Esophagus (tissue), 2 donors: ENCODE results near the gene STAT5A. TPM values are rescaled to one million over a fixed set of nuclear protein-coding genes. Genes with fewer than 3 reads are reported as not detected.

ENCODE experiments used
- H3K27ac ChIP-seq, 2 donors: one replicate each; pipeline ENCODE4 v1.5.1; 2013; ENCODE audit warnings: low read depth in 2 of 2, mild to moderate bottlenecking in 2 of 2, inconsistent platforms in 1 of 2, low read length in 1 of 2, moderate library complexity in 1 of 2
- H3K27me3 ChIP-seq, 2 donors: one replicate each; pipeline ENCODE4 v1.6.1; 2013; ENCODE audit warnings: low read length in 2 of 2, control low read depth in 1 of 2, mild to moderate bottlenecking in 1 of 2; ENCODE audit not compliant: insufficient read depth in 2 of 2, control insufficient read depth in 1 of 2
- H3K36me3 ChIP-seq, 2 donors: one replicate each; pipeline ENCODE4 v1.6.1; 2013; ENCODE audit warnings: low read length in 1 of 2; ENCODE audit not compliant: control insufficient read depth in 2 of 2, insufficient read depth in 2 of 2
- H3K4me1 ChIP-seq, 2 donors: one replicate each; pipeline ENCODE4 v1.6.1; 2013; ENCODE audit warnings: low read length in 1 of 2; ENCODE audit not compliant: control insufficient read depth in 2 of 2, insufficient read depth in 2 of 2
- H3K4me3 ChIP-seq, 2 donors: one replicate each; pipeline ENCODE4 v1.5.1; 2013; ENCODE audit warnings: low read length in 2 of 2, mild to moderate bottlenecking in 2 of 2, low read depth in 1 of 2, moderate library complexity in 1 of 2
- H3K9me3 ChIP-seq, 2 donors: one replicate each; pipeline ENCODE4 v1.6.1; 2013; ENCODE audit warnings: mild to moderate bottlenecking in 2 of 2, low read depth in 1 of 2, low read length in 1 of 2, moderate library complexity in 1 of 2; ENCODE audit not compliant: control insufficient read depth in 2 of 2, insufficient read depth in 1 of 2
- WGBS, 2 donors: extraction: QIAGEN DNeasy Blood & Tissue Kit; methylation state at CpG; one replicate each; pipeline ENCODE4 v1.1.7; 2013; 5-methylcytosine and 5-hydroxymethylcytosine counted together
- polyA plus RNA-seq, 2 donors: library from polyadenylated mRNA; stranded (reverse); fragments of 200-250 nt; gene quantifications; one replicate each; pipeline ENCODE4 v1.2.3, GENCODE V29; 2013
- donor health status: healthy with polysubstance abuse.
- donor health status: Bipolar disorder and iron deficiency.

Gene STAT5A
- polyA plus RNA-seq, 2 donors, result 4.7 to 6.3 TPM

DNA sequence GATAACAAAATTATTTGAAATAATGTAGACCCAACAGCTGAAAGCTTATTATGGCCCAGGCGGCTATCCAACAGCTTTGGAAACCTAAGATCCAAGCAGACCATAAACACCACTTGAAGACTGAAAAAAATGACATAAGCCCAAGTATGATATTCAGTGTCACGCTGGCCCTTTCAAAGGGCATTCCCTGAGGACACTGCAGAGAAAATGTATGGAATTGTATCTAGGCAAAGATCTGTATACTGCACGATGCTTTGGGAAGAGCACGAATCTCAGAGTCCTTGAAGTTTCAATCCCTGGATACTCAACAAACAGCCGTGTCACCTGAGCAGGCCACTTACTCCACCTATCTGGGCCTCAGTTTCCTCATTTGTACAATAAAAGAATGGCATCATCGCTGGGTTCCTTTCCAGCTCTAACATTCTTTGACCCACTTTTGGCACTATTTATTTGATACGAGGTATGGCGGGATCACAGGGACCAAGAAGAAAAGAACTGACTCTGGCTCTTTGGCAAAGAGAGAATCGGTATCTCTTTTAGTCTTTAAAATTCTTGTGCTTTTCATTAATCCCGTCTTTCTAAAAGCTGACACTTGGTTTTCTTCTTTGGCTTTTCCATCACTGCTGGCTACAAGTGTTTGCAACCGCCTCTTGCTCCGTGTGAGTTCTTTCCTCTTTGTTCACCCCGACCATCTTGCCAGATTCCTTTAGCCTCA lies 13.3 kb upstream of the STAT5A start:
- WGBS, 2 donors, result 20 to 26% methylated on average over 13 of the region's 13 CpGs
- H3K27me3 ChIP-seq, result no peaks in the 10 kb centered on the region
- H3K36me3 ChIP-seq, result no peaks in the 10 kb centered on the region
- no peaks in the 10 kb centered on the region for H3K4me1 ChIP-seq
- peak overlapping the region; percentile 74 to 90 for H3K4me3 ChIP-seq
- H3K9me3 ChIP-seq, result no peaks in the 10 kb centered on the region
- H3K27ac ChIP-seq, result peak overlapping the region; percentile 30 to 66

GRCh38 chr17:42275527-42276358 lies 12.6 kb upstream of the STAT5A start:
- Histone ChIP-seq H3K9me3 (no peaks in the 10 kb centered on the region), H3K4me3 (peak overlapping the region; percentile 74 to 90), H3K27ac (peak overlapping the region; percentile 66 to 89), H3K27me3 (no peaks in the 10 kb centered on the region), H3K4me1 (no peaks in the 10 kb centered on the region), H3K36me3 (no peaks in the 10 kb centered on the region)
- 1% methylated on average over 46 to 82 of the region's 82 CpGs for WGBS, 2 donors

GRCh38 chr17:42276359-42276608 lies 12.0 kb upstream of the STAT5A start, which contains the start of gene STAT5B:
STAT5B (minus strand) TSS chr17:42276391; CDS start chr17:42232127, 44,264 bp downstream.
- H3K9me3 ChIP-seq, result no peaks in the 10 kb centered on the region

GRCh38 chr17:42276609-42277341 lies 11.5 kb upstream of the STAT5A start:
- 1 to 3% methylated on average over 37 to 44 of the region's 44 CpGs for WGBS, 2 donors
- H3K27ac ChIP-seq, result peak overlapping the region; percentile 66 to 89
- H3K4me1 ChIP-seq, result no peaks in the 10 kb centered on the region
- H3K36me3 ChIP-seq, result no peaks in the 10 kb centered on the region
- no peaks in the 10 kb centered on the region for H3K27me3 ChIP-seq
- no peaks in the 10 kb centered on the region for H3K9me3 ChIP-seq
- peak overlapping the region; percentile 74 to 90 for H3K4me3 ChIP-seq

More at GRCh38 chr17:42276359-42276608, 12.0 kb upstream of the STAT5A start, which contains the start of gene STAT5B:
- H3K36me3 ChIP-seq, result no peaks in the 10 kb centered on the region
- WGBS, 2 donors, result 0 to 3% methylated on average over 14 to 47 of the region's 47 CpGs
- H3K27me3 ChIP-seq, result no peaks in the 10 kb centered on the region
- no peaks in the 10 kb centered on the region for H3K4me1 ChIP-seq
- H3K4me3 ChIP-seq, result peak within 1 kb of the TSS; percentile 74 to 90
- H3K27ac ChIP-seq, result peak within 1 kb of the TSS; percentile 66 to 89

GRCh38 chr17:42277342-42277712 lies 11.0 kb upstream of the STAT5A start:
- Histone ChIP-seq H3K4me3 (peak overlapping the region in 1 of 2 donors; percentile 90), H3K4me1 (no peaks in the 10 kb centered on the region), H3K27me3 (no peaks in the 10 kb centered on the region), H3K36me3 (no peaks in the 10 kb centered on the region), H3K27ac (peak overlapping the region; percentile 66 to 89), H3K9me3 (no peaks in the 10 kb centered on the region)
- WGBS, 2 donors, result 53 to 63% methylated on average over 6 of the region's 6 CpGs

DNA sequence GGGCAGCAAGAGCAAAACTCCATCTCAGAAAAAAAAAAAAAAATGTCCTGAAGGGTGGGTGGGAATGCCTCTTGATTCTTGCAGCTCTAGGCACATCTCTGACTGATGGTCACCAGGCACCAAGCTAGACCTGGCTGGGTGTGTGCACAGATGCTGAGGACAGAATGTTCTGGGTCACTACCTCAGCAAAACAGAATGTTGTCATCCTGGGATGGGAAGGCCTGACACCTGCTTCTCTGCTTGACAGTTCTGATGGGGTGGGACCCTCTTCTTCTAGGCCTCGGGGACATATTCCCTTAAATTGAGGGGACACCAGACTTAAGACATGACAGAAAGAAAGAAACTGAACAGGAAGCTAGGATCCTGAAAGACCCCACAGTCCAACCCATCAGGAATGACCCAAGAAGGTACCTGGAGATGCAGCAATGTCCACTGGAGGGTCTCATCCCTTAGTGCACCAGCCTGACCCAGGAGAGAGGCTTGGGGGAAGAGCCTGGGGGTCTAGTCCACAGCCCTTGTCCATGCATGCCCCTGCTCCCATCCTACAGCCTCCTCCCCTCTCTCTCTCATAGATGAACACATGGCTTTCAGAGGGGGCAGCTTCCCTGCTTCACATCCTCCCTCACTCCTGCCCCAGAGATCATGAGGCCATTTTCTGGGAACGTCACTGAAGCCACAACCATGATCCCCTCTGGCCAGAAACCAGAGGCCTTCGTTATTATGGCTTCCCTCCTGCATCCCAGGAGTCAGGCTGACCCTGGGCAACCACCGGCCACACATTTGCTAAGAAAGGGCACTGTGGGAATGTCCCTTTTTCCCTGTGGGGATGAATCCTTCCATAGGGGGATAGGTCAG lies 8.3 kb upstream of the STAT5A start:
- H3K36me3 ChIP-seq, result no peaks in the 10 kb centered on the region
- H3K4me1 ChIP-seq, result peaks cover 0 to 3% of the 10 kb centered on the region in 2 donors
- WGBS, 2 donors, result 89 to 93% methylated on average over 4 of the region's 4 CpGs
- H3K27ac ChIP-seq, result no peak overlapping the region
- no peaks in the 10 kb centered on the region for H3K27me3 ChIP-seq
- no peak overlapping the region for H3K4me3 ChIP-seq
- H3K9me3 ChIP-seq, result no peaks in the 10 kb centered on the region

- Histone ChIP-seq H3K9me3 (no peaks in the 10 kb centered on the region), H3K27me3 (no peaks in the 10 kb centered on the region), H3K4me1 (peaks cover 6 to 7% of the 10 kb centered on the region in 2 donors), H3K27ac (no peak overlapping the region), H3K4me3 (no peak overlapping the region), H3K36me3 (no peaks in the 10 kb centered on the region)
- 68 to 81% methylated on average over 7 of the region's 7 CpGs for WGBS, 2 donors
These were observed 6.7 kb upstream of the STAT5A start for GRCh38 chr17:42281571-42282096.

DNA sequence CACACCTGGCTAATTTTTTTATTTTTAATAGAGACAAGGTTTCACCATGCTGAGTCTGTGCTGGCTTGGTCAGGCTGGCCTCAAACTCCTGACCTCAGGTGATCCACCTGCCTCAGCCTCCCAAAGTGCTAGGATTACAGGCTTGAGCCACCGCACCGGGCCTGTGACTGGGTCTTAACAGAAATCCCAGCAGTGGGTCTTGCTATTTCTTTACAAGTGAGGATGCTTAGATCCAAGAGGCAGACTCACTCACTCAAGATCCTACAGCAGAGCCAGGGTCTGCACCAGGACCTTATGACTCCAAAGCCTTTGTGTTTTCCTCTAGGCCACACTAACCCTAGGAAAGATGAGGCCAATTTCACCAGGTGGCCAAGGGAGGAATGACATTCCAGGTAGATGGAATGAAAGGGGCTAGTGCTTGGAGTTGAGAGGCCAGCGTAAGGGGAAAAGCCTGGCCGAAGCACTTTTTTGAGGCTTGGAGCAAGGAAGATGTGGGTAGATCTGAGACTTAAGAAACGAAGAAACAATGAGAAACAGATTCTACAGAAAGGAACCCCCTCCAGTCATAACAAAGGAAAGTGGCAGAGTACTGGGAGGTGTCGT lies 5.7 kb upstream of the STAT5A start:
- H3K27me3 ChIP-seq, result no peaks in the 10 kb centered on the region
- H3K4me1 ChIP-seq, result peaks cover 10 to 12% of the 10 kb centered on the region in 2 donors
- 88 to 90% methylated on average over 6 of the region's 6 CpGs for WGBS, 2 donors

More for the DNA sequence above, 5.7 kb upstream of the STAT5A start:
- H3K36me3 ChIP-seq, result no peaks in the 10 kb centered on the region
- no peaks in the 10 kb centered on the region for H3K9me3 ChIP-seq
- no peak overlapping the region for H3K27ac ChIP-seq
- H3K4me3 ChIP-seq, result no peak overlapping the region
